K562 (cell line): ENCODE data around the gene PURA. TPM values are rescaled to one million over a fixed set of nuclear protein-coding genes. Genes with fewer than 3 reads are reported as not detected.

Source experiments
- ATF7 ChIP-seq: fragments of 450-650 bp; IDR thresholded peaks from 2 replicates; pipeline ENCODE4 v1.7.1; 2014; ENCODE audit warnings: mild to moderate bottlenecking, moderate library complexity
- EGR1 ChIP-seq: fragments of 450-650 bp; conservative IDR thresholded peaks from 2 replicates; pipeline ENCODE4 v1.6.1; 2017; ENCODE audit warnings: mild to moderate bottlenecking
- ETV1 ChIP-seq: fragments of 450-650 bp; conservative IDR thresholded peaks from 2 replicates; pipeline ENCODE4 v1.6.1; 2016; ENCODE audit warnings: missing genetic modification characterization, control low read depth, low read depth, missing compliant biosample characterization
- MTF1 ChIP-seq: fragments of 250-450 bp; sonication (Bioruptor Pico); IDR thresholded peaks from 2 replicates; pipeline ENCODE4 v1.9.0; 2021; ENCODE audit warnings: moderate library complexity, mild to moderate bottlenecking, inconsistent platforms, borderline replicate concordance
- NONO ChIP-seq, 2 experiments: fragments of 200-400 bp in 1 of 2; fragments of 450-650 bp in 1 of 2; formaldehyde crosslinking in 1 of 2; IDR thresholded peaks; 2 replicates each; pipeline ENCODE4 v1.6.1; 2017; ENCODE audit warnings: low read depth in 2 of 2, mild to moderate bottlenecking in 2 of 2, moderate library complexity in 2 of 2, low read length in 1 of 2
- NR2C1 ChIP-seq, 2 experiments: fragments of 450-650 bp; IDR thresholded peaks; 2 replicates each; pipeline ENCODE4 v1.6.1; 2017; ENCODE audit warnings: mild to moderate bottlenecking in 2 of 2, antibody characterized with exemption in 1 of 2, inconsistent platforms in 1 of 2, missing compliant biosample characterization in 1 of 2, missing genetic modification characterization in 1 of 2
- NUFIP1 ChIP-seq: fragments of 450-650 bp; IDR thresholded peaks from 2 replicates; pipeline ENCODE4 v1.6.1; 2018; ENCODE audit not compliant: partially characterized antibody
- PPARD ChIP-seq: fragments of 250-450 bp; sonication (Bioruptor Pico); IDR thresholded peaks from 2 replicates; pipeline ENCODE4 v1.8.0; 2022; ENCODE audit warnings: inconsistent platforms, mild to moderate bottlenecking, moderate library complexity
- SUPT5H ChIP-seq: fragments of 450-650 bp; IDR thresholded peaks from 2 replicates; pipeline ENCODE4 v1.6.1; 2016
- TAF1 ChIP-seq: IDR thresholded peaks from 2 replicates; pipeline ENCODE4 v1.6.1; 2011; ENCODE audit warnings: mild to moderate bottlenecking, low read length, moderate library complexity; ENCODE audit not compliant: insufficient read depth, control insufficient read depth, severe bottlenecking; ENCODE audit errors: extremely low read depth
- ZNF121 ChIP-seq: sonication (generic); formaldehyde crosslinking; conservative IDR thresholded peaks from 2 replicates; pipeline ENCODE4 v1.8.0; 2022; ENCODE audit warnings: missing genetic modification reagents
- polyA plus RNA-seq, 8 experiments: library from polyadenylated mRNA; depleted of rRNA in 4 of 8; stranded (reverse) in 5 of 8; unstranded in 3 of 8; fragments of >200 nt; fragmentation: Nextera tagmentation in 2 of 8; fragmentation: Illumina TruSeq in 1 of 8; extraction: Ambion mirVana in 2 of 8; extraction: Trizol in 1 of 8; gene quantifications; 2 replicates each; pipeline versions ENCODE4 v1.2.1 to v1.2.3, GENCODE V29; 2011 to 2014; ENCODE audit warnings: inconsistent platforms in 1 of 8, missing spikeins in 1 of 8
- total RNA-seq, 7 experiments: library from RNA; depleted of rRNA in 6 of 7; stranded (reverse); fragments of >200 nt in 6 of 7; fragmentation: Illumina TruSeq in 2 of 7; extraction: Trizol in 2 of 7; gene quantifications; 2 replicates each; pipeline versions ENCODE4 v1.2.1 to v1.2.3, GENCODE V29; 2011 to 2021; ENCODE audit warnings: low replicate concordance in 1 of 7
- TF ChIP-seq, protein P1 (sequence below): sonication (generic); formaldehyde crosslinking; IDR thresholded peaks from 2 replicates; pipeline ENCODE4 v1.8.1; 2023; ENCODE audit warnings: mild to moderate bottlenecking, missing genetic modification reagents, moderate library complexity
- TF ChIP-seq, protein P2 (sequence below): fragments of 450-650 bp; formaldehyde crosslinking; IDR thresholded peaks from 2 replicates; pipeline ENCODE4 v1.4.0; 2020; ENCODE audit warnings: mild to moderate bottlenecking, moderate library complexity
- TF ChIP-seq, protein P3 (sequence below): sonication (generic); formaldehyde crosslinking; IDR thresholded peaks from 2 replicates; pipeline ENCODE4 v1.8.0; 2022; ENCODE audit warnings: mild to moderate bottlenecking, missing genetic modification reagents

The PURA gene
- total and polyA plus RNA-seq, 9 of the 15 experiments (the other 6 are each of a cell fraction or from before 2014, with no cell fraction given), result 3.2 to 11.1 (median 5.4) TPM

DNA sequence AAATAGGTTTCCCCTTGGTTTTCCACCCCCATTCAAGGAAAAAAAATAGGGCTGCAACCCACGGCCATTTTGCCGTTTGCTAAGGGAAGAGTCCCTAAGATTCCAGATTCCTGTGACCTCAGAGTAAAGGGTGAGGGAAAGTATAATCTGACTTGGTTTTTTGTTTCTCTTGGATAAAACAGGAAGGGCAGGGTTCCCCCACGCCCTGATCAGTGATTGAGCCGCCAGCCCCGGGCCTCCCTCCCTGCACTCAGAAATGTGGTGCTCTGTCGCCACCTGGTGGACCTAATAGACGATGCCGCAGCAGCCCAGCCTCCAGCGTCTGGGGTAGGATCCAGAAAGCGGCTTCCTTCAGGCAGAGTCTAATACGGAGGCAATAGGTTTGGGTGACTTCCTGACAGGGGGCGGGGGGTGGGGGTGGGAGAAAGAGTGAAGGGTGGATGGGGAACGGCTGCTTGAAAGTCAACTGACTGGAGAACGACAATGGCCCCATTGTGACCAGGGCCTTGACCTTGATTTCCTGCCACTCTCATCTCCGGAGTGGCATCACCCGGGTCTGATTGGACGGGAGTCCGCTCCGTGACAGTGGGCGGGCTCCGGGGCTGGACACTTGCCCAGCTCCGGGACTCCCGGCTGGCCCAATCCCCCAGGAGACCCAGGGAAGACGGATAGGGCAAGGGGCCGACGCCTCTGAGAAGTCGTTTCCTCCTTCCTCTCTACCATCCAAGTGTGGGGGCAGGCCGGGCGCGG is 43.3 kb downstream of the PURA start (continued):
- TF ChIP-seq, protein P1, sequence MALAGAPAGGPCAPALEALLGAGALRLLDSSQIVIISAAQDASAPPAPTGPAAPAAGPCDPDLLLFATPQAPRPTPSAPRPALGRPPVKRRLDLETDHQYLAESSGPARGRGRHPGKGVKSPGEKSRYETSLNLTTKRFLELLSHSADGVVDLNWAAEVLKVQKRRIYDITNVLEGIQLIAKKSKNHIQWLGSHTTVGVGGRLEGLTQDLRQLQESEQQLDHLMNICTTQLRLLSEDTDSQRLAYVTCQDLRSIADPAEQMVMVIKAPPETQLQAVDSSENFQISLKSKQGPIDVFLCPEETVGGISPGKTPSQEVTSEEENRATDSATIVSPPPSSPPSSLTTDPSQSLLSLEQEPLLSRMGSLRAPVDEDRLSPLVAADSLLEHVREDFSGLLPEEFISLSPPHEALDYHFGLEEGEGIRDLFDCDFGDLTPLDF (CRISPR knock-in tag), result no peak
- no peak for TF ChIP-seq PPARD (CRISPR knock-in tag)
- peak; percentile 68 for TF ChIP-seq ETV1 (tag)
- TF ChIP-seq, protein P2, sequence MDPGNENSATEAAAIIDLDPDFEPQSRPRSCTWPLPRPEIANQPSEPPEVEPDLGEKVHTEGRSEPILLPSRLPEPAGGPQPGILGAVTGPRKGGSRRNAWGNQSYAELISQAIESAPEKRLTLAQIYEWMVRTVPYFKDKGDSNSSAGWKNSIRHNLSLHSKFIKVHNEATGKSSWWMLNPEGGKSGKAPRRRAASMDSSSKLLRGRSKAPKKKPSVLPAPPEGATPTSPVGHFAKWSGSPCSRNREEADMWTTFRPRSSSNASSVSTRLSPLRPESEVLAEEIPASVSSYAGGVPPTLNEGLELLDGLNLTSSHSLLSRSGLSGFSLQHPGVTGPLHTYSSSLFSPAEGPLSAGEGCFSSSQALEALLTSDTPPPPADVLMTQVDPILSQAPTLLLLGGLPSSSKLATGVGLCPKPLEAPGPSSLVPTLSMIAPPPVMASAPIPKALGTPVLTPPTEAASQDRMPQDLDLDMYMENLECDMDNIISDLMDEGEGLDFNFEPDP (CRISPR knock-in tag), result no peak
- no peak for TF ChIP-seq NONO (IDR thresholded peaks at IDR 0.05; ENCODE audit: low read depth in 2 of 2, low read length in 1 of 2)
- no peak for TF ChIP-seq TAF1
- TF ChIP-seq ATF7, result no peak
- TF ChIP-seq SUPT5H, result no peak
- TF ChIP-seq NR2C1 (IDR thresholded peaks at IDR 0.05), result no peak
- no peak for TF ChIP-seq NR2C1 (tag; IDR thresholded peaks at IDR 0.05)
- no peak for TF ChIP-seq MTF1 (CRISPR knock-in tag)
- TF ChIP-seq NUFIP1, result no peak
- TF ChIP-seq, protein P3, sequence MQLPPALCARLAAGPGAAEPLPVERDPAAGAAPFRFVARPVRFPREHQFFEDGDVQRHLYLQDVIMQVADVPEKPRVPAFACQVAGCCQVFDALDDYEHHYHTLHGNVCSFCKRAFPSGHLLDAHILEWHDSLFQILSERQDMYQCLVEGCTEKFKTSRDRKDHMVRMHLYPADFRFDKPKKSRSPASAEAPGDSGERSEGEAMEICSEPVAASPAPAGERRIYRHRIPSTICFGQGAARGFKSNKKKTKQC (CRISPR knock-in tag), result no peak
- no peak for TF ChIP-seq ZNF121 (CRISPR knock-in tag)
- no peak for TF ChIP-seq EGR1
